ENCODE data around the gene SLC30A2.

- TF ChIP-seq, protein P1, sequence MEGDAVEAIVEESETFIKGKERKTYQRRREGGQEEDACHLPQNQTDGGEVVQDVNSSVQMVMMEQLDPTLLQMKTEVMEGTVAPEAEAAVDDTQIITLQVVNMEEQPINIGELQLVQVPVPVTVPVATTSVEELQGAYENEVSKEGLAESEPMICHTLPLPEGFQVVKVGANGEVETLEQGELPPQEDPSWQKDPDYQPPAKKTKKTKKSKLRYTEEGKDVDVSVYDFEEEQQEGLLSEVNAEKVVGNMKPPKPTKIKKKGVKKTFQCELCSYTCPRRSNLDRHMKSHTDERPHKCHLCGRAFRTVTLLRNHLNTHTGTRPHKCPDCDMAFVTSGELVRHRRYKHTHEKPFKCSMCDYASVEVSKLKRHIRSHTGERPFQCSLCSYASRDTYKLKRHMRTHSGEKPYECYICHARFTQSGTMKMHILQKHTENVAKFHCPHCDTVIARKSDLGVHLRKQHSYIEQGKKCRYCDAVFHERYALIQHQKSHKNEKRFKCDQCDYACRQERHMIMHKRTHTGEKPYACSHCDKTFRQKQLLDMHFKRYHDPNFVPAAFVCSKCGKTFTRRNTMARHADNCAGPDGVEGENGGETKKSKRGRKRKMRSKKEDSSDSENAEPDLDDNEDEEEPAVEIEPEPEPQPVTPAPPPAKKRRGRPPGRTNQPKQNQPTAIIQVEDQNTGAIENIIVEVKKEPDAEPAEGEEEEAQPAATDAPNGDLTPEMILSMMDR (IDR thresholded peaks at IDR 0.05): no peak
- no peak for TF ChIP-seq POLR2AphosphoS5 (IDR thresholded peaks at IDR 0.05; ENCODE audit: low read depth, low read length)
These were observed 42.7 kb downstream of the SLC30A2 start for GRCh38 chr1:26003262-26003661.
